BJ (cell line): ENCODE results near the gene RAET1E. TPM values are rescaled to one million over a fixed set of nuclear protein-coding genes. Genes with fewer than 3 reads are reported as not detected.
"Not testable (repeated sequence)": the region's sequence is repeated elsewhere in the genome, so short reads cannot be mapped to it uniquely, and the experiment has no call there.

Experiments used
- CTCF ChIA-PET: fragments of 350-600 bp; formaldehyde crosslinking; extraction: SDS; loops from one replicate; lab custom pipeline; 2021; ENCODE audit warnings: antibody characterized with exemption, inconsistent platforms; lab: Yijun Ruan, JAX
- POLR2A ChIA-PET: fragments of 300-600 bp; sonication (Branson Sonifier 250); formaldehyde crosslinking; extraction: SDS; loops from one replicate; lab custom pipeline; 2021; ENCODE audit warnings: antibody characterized with exemption; lab: Charles Lee
- DNase-seq: peaks from one replicate; pipeline ENCODE4 v3.0.0-alpha.2; 2011; ENCODE audit warnings: low read depth
- H3K27me3 ChIP-seq: 2 replicates; pipeline ENCODE4 v1.6.0; 2011; ENCODE audit warnings: low read length; ENCODE audit not compliant: control insufficient read depth, insufficient read depth
- H3K36me3 ChIP-seq: 2 replicates; pipeline ENCODE4 v1.5.1; 2011; ENCODE audit warnings: low read length; ENCODE audit not compliant: control insufficient read depth, insufficient read depth
- H3K4me3 ChIP-seq: 2 replicates; pipeline ENCODE4 v1.5.1; 2011; ENCODE audit warnings: low read depth, mild to moderate bottlenecking, control low read depth, low read length
- polyA minus RNA-seq: library from RNA; depleted of rRNA, polyadenylated mRNA; stranded (reverse); fragments of >200 nt; gene quantifications from 2 replicates; pipeline ENCODE4 v1.2.3, GENCODE V29; 2011; rRNA and poly(A)+ RNA removed
- polyA plus RNA-seq: library from polyadenylated mRNA; depleted of rRNA; stranded (reverse); fragments of >200 nt; gene quantifications from 2 replicates; pipeline ENCODE4 v1.2.3, GENCODE V29; 2011; rRNA removed
- TF ChIP-seq, protein P1 (sequence below): IDR thresholded peaks from 2 replicates; pipeline ENCODE4 v1.5.1; 2011; ENCODE audit warnings: low read depth, mild to moderate bottlenecking, control low read depth, inconsistent platforms, low read length, moderate library complexity; ENCODE audit not compliant: insufficient read depth

The RAET1E gene, protein sequence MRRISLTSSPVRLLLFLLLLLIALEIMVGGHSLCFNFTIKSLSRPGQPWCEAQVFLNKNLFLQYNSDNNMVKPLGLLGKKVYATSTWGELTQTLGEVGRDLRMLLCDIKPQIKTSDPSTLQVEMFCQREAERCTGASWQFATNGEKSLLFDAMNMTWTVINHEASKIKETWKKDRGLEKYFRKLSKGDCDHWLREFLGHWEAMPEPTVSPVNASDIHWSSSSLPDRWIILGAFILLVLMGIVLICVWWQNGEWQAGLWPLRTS
- 0.22 and 0.31 TPM in 2 replicates for polyA plus RNA-seq
- not detected in 2 replicates for polyA minus RNA-seq

DNA sequence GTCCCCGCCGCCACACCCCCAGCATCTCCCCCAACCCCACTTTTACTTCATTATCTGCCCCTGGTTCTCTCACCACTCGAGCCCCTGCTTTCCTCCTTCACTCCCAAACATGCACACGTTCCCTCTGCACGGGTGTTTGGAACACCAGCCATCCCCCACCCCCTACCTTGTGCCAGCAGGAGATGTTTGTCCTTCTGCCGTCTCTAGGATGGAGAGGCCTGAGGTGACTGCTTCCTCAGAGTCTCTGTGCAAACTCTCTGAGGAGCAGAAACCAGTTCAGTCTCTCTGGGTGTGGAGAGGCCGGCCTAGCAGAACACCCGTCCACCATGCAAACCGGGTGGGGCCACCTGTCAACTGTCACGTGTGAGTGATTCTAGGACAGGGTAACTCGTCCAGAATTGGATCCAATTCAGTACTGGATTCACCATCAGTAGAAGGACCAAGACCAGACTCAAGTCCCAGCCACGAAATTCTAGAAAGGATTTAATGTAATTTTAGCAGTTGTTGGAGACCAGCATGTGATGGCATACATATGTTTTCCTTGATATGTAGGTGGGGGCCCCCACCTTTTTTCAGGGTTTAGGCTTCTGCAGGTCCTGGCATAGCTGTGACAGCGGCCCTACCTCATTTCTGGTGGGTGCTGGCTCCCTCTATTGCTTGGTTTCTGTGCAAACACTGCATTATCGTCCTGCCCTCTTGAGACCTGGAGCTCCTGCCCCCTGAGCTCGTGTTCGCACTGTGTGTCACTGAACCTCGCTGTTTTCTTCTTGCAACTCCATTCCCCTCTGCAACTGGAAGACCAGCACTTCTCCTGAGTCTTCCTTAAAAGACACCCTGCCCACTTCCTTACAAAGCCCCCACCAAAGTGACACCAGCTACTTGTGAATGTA lies at the start of gene RAET1E:
Gene RAET1E (minus strand): TSS at position 259 of the 890 bp plus-strand sequence. CDS start 7,212 bp downstream, outside the sequence.
- CTCF ChIA-PET: interaction anchor here (0.8 to 3.8 kb wide), 3 partner anchors 26 to 62 kb away, joined by 3 to 12 read pairs (median 4); no protein-coding TSS in a partner anchor
- TF ChIP-seq, protein P1, sequence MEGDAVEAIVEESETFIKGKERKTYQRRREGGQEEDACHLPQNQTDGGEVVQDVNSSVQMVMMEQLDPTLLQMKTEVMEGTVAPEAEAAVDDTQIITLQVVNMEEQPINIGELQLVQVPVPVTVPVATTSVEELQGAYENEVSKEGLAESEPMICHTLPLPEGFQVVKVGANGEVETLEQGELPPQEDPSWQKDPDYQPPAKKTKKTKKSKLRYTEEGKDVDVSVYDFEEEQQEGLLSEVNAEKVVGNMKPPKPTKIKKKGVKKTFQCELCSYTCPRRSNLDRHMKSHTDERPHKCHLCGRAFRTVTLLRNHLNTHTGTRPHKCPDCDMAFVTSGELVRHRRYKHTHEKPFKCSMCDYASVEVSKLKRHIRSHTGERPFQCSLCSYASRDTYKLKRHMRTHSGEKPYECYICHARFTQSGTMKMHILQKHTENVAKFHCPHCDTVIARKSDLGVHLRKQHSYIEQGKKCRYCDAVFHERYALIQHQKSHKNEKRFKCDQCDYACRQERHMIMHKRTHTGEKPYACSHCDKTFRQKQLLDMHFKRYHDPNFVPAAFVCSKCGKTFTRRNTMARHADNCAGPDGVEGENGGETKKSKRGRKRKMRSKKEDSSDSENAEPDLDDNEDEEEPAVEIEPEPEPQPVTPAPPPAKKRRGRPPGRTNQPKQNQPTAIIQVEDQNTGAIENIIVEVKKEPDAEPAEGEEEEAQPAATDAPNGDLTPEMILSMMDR: 0 out of 2 replicates have a peak, but pooled peaks have one; percentile 5
- no peak for DNase-seq
- Histone ChIP-seq H3K27me3 (no peaks in the 10 kb centered on the region), H3K4me3 (peak within 1 kb of the TSS; percentile 37), H3K36me3 (no peaks in the 10 kb centered on the region)
- POLR2A ChIA-PET: no interaction called here

DNA sequence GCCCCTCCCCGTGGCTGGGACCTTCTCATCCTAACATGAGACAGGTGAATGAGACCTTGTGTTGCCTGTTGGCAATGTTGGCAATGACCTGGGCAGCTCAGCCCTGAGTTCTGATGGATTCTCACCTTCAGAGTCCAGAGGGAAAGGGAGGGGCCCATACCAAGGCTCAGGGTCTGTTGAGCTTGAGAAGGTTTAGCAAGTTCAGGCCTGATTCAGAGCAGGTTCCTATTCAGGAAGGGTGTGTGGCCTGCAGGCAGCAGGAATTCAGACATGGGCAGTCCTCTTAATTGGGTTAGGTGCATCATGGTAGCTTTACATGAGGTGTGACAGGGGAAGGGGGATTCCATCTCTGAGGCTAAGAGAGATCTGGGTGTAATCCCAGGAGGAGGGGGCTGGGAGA lies 49.6 kb upstream of the RAET1E start:
- H3K36me3 ChIP-seq, H3K4me3 ChIP-seq, DNase-seq, POLR2A ChIA-PET, CTCF ChIA-PET: not testable (repeated sequence)
- peaks cover 14% of the 10 kb centered on the region for H3K27me3 ChIP-seq

DNA sequence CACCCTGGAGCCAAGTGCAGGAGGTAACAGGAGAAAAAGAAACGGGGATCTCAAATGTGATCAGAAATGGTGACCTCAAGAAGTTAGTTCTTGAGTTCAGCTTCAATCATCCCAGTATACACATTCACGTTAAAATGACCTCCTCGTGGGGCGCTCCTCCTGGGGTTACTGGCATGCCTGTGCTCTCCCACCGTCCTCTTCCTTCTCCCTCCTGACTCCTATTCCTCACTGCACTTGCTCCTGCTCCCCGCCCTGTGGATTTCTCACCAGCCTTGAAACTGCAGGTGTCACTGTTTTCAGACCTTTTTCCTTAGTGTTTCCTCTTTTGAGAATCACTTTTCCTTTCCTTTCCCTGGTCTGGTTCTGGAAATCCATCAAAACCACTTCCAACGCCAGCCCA lies 48.7 kb upstream of the RAET1E start:
- H3K36me3 ChIP-seq, DNase-seq, CTCF ChIA-PET, H3K4me3 ChIP-seq, H3K27me3 ChIP-seq, POLR2A ChIA-PET: not testable (repeated sequence)

DNA sequence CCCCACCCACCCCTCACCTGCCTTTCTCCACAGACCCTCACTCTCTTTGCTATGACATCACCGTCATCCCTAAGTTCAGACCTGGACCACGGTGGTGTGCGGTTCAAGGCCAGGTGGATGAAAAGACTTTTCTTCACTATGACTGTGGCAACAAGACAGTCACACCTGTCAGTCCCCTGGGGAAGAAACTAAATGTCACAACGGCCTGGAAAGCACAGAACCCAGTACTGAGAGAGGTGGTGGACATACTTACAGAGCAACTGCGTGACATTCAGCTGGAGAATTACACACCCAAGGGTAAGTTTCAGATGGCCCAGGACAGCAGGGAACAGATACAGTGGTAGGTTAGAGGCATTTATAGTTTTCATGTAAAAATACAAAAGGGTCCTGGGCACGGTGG lies 47.4 kb upstream of the RAET1E start:
- DNase-seq, H3K27me3 ChIP-seq, POLR2A ChIA-PET, CTCF ChIA-PET, H3K36me3 ChIP-seq, H3K4me3 ChIP-seq: not testable (repeated sequence)

DNA sequence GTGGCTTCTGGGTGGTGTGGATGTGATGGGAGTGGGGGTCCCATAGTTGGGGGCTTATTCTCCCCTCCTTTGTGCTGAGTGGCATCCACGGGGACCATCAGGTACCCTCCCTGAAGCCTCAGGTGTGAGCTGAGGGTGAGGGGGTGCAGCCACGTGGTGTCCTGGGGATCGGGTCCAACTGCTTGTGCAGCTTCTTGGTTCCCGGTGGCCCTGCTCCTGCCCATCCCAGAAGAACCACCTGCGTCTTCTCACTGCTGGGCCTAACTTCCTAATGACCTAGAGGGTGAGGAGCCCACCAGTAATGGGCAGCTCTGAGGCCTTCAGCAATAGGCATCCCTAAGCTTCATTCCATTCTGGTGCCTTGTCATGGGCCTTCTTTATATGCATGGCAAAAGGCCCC lies 45.4 kb upstream of the RAET1E start:
- POLR2A ChIA-PET, H3K36me3 ChIP-seq, H3K27me3 ChIP-seq, H3K4me3 ChIP-seq, CTCF ChIA-PET, DNase-seq: not testable (repeated sequence)

DNA sequence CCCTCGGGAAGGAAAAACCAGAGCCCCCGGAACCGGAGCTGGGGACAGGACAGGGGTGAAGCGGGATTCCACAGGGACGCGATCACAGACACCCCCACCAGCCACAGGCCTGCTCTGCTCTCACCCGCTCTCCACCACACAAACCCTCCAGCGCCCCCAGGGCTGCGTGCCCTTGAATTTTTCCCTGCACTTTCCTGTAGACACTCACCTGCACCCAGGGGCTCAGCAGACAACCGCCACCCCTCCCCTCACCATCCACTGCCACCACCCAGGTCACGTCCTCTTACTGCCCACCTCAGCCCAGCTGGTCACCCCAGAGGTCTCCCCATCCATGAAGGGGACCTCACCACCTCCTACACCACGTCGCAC lies 44.5 kb upstream of the RAET1E start:
- Histone ChIP-seq H3K27me3 (peaks cover 3% of the 10 kb centered on the region), H3K36me3 (no peaks in the 10 kb centered on the region), H3K4me3 (peak overlapping the region; percentile 88)
- DNase-seq: no peak
- CTCF ChIA-PET: no interaction called here
- POLR2A ChIA-PET: no interaction called here
- TF ChIP-seq, protein P1: no peak
